Spinal cord (tissue), 10 donors: ENCODE data around the gene REX1BD. TPM values are rescaled to one million over a fixed set of nuclear protein-coding genes. Genes with fewer than 3 reads are reported as not detected.

Source experiments
- DNase-seq, 6 donors: peaks; one replicate each; pipeline versions ENCODE4 v3.0.0 to v3.0.0-alpha.2; 2013 to 2015; ENCODE audit warnings: low spot score in 6 of 6, low read depth in 4 of 6
- H3K27ac ChIP-seq: one replicate; pipeline ENCODE4 v1.5.1; 2013; ENCODE audit warnings: low read depth, low read length, control low read depth
- H3K27me3 ChIP-seq: one replicate; pipeline ENCODE4 v1.6.1; 2013; ENCODE audit warnings: low read length; ENCODE audit not compliant: control insufficient read depth, insufficient read depth
- H3K36me3 ChIP-seq: one replicate; pipeline ENCODE4 v1.6.1; 2013; ENCODE audit warnings: low read length; ENCODE audit not compliant: control insufficient read depth, insufficient read depth
- H3K4me1 ChIP-seq: one replicate; pipeline ENCODE4 v1.6.1; 2013; ENCODE audit warnings: low read length; ENCODE audit not compliant: control insufficient read depth, insufficient read depth
- H3K4me3 ChIP-seq: one replicate; pipeline ENCODE4 v1.5.1; 2013; ENCODE audit warnings: low read depth, low read length, control low read depth
- H3K9me3 ChIP-seq: one replicate; pipeline ENCODE4 v1.6.1; 2013; ENCODE audit warnings: low read length; ENCODE audit not compliant: control insufficient read depth, insufficient read depth
- WGBS: methylation state at CpG from one replicate; pipeline ENCODE4 v1.1.5; 2013; ENCODE audit warnings: missing lambda C conversion rate; ENCODE audit not compliant: insufficient coverage; 5-methylcytosine and 5-hydroxymethylcytosine counted together
- polyA plus RNA-seq, 2 donors: library from polyadenylated mRNA; unstranded; fragments of 120-200 nt; gene quantifications; one replicate each; pipeline ENCODE4 v1.2.1, GENCODE V29; 2013; ENCODE audit not compliant: insufficient read length in 2 of 2
- small RNA-seq: library from RNA; depleted of rRNA; stranded (forward); fragments of <200 nt; gene quantifications from one replicate; pipeline ENCODE3, GENCODE V24; 2014; ENCODE audit warnings: low replicate concordance
- total RNA-seq, 2 donors: library from RNA; depleted of rRNA in 1 of 2; stranded (reverse); fragments of 120-200 nt in 1 of 2; fragments of >200 nt in 1 of 2; gene quantifications; one replicate each; pipeline versions ENCODE4 v1.2.3 to v1.2.4, GENCODE V29; 2013 to 2014
- donor health status: healthy.

Gene REX1BD
- total and polyA plus RNA-seq, 4 donors = 23.7 to 84.5 (median 71.2) TPM

DNA sequence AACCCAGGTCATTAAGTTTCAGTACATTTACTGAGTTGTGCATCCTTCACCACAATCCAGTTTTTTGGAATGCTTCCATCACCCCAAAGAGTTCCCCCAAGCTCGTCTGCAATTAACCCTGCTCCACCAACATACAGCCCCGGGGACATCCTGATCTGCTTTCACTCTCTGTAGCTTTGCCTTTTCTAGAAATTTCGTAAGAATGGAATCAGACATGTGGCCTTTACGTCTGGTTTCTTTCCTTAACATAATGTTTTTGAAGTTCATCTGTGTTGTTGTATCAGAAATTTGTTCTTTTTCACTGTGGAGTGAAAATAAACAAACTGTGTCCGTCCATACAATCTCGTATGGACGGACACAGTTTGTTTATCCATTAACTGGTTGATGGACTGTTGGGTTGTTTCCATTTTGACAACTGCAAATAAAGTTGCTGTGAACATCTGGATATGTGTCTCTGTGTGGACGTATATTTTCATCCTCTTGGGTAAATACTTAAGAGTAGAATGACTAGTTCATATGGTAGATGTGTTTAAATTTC lies 51.2 kb downstream of the REX1BD start:
- no peak for DNase-seq
- H3K4me3 ChIP-seq = no peak overlapping the region
- no peaks in the 10 kb centered on the region for H3K9me3 ChIP-seq
- H3K27ac ChIP-seq = no peak overlapping the region
- no peaks in the 10 kb centered on the region for H3K36me3 ChIP-seq
- peaks cover 38% of the 10 kb centered on the region for H3K4me1 ChIP-seq
- H3K27me3 ChIP-seq = no peaks in the 10 kb centered on the region
- 74% methylated on average over 6 of the region's 8 CpGs for whole genome bisulfite sequencing

Small RNA genes within 50 kb of the gene (small RNA-seq; reads per million reads assigned to genes)
- gene RN7SL155P = not detected

Other genes with a start within 250 kb of the REX1BD start
- gene PGPEP1, start 248.2 kb upstream of the REX1BD start, total RNA-seq = 10 to 100 TPM; 16.2 to 28.4 TPM
- gene PGPEP1, start 248.2 kb upstream of the REX1BD start, polyA plus RNA-seq = 10 to 100 TPM; 21.5 to 33.5 TPM
- gene GDF15, start 202.6 kb upstream of the REX1BD start, total RNA-seq = 1 to 10 TPM; 1.7 to 4.2 TPM
- gene GDF15, start 202.6 kb upstream of the REX1BD start, polyA plus RNA-seq = 1 to 10 TPM in 1 of 2 donors, under 1 TPM in 1; 0.89 to 2.2 TPM
- gene LRRC25, start 191.2 kb upstream of the REX1BD start, total RNA-seq = 1 to 10 TPM; 1.8 to 2.4 TPM
- 1 to 10 TPM; 1.3 to 1.4 TPM for gene LRRC25, start 191.2 kb upstream of the REX1BD start, polyA plus RNA-seq
- gene SSBP4, start 169.4 kb upstream of the REX1BD start, total RNA-seq = 100 to 1,000 TPM in 1 of 2 donors, 10 to 100 TPM in 1; 33.5 to 101 TPM
- gene SSBP4, start 169.4 kb upstream of the REX1BD start, polyA plus RNA-seq = 100 to 1,000 TPM; 154 to 166 TPM
- gene ISYNA1, start 150.7 kb upstream of the REX1BD start, total RNA-seq = 10 to 100 TPM; 51.0 to 100.0 TPM
- gene ISYNA1, start 150.7 kb upstream of the REX1BD start, polyA plus RNA-seq = 100 to 1,000 TPM; 127 to 180 TPM
- gene ELL, start 66.7 kb upstream of the REX1BD start, total RNA-seq = 1 to 10 TPM; 7.4 to 7.6 TPM
- gene ELL, start 66.7 kb upstream of the REX1BD start, polyA plus RNA-seq = 10 to 100 TPM; 10.1 to 11.6 TPM
- 100 to 1,000 TPM; 115 to 196 TPM for gene FKBP8, start 45.2 kb upstream of the REX1BD start, total RNA-seq
- 100 to 1,000 TPM; 354 to 364 TPM for gene FKBP8, start 45.2 kb upstream of the REX1BD start, polyA plus RNA-seq
- 10 to 100 TPM; 28.0 to 51.1 TPM for gene KXD1, start 30.9 kb upstream of the REX1BD start, total RNA-seq
- 10 to 100 TPM; 70.2 to 76.0 TPM for gene KXD1, start 30.9 kb upstream of the REX1BD start, polyA plus RNA-seq
- 100 to 1,000 TPM; 660 to 956 TPM for gene UBA52, start 16.9 kb upstream of the REX1BD start, total RNA-seq
- gene UBA52, start 16.9 kb upstream of the REX1BD start, polyA plus RNA-seq = 100 to 1,000 TPM; 638 to 717 TPM
- gene CRLF1, start 18.0 kb downstream of the REX1BD start, total RNA-seq = 10 to 100 TPM in 1 of 2 donors, 1 to 10 TPM in 1; 3.1 to 13.8 TPM
- 10 to 100 TPM; 14.1 to 27.2 TPM for gene CRLF1, start 18.0 kb downstream of the REX1BD start, polyA plus RNA-seq
- gene TMEM59L, start 24.1 kb downstream of the REX1BD start, total RNA-seq = 10 to 100 TPM; 21.4 to 64.1 TPM
- gene TMEM59L, start 24.1 kb downstream of the REX1BD start, polyA plus RNA-seq = 100 to 1,000 TPM; 307 to 353 TPM
- gene KLHL26, start 48.2 kb downstream of the REX1BD start, total RNA-seq = 1 to 10 TPM; 3.7 to 6.0 TPM
- 10 to 100 TPM; 22.7 to 22.8 TPM for gene KLHL26, start 48.2 kb downstream of the REX1BD start, polyA plus RNA-seq
- gene CRTC1, start 94.9 kb downstream of the REX1BD start, total RNA-seq = 1 to 10 TPM; 5.6 to 7.8 TPM
- 10 to 100 TPM; 44.7 to 45.3 TPM for gene CRTC1, start 94.9 kb downstream of the REX1BD start, polyA plus RNA-seq
- under 1 TPM in 1 of 2 donors, not detected in 1; 0.40 TPM for gene COMP, start 202.5 kb downstream of the REX1BD start, total RNA-seq
- under 1 TPM; 0.23 to 0.32 TPM for gene COMP, start 202.5 kb downstream of the REX1BD start, polyA plus RNA-seq
- gene UPF1, start 243.2 kb downstream of the REX1BD start, total RNA-seq = 10 to 100 TPM; 45.2 to 49.7 TPM
- gene UPF1, start 243.2 kb downstream of the REX1BD start, polyA plus RNA-seq = 10 to 100 TPM; 53.4 to 57.5 TPM